AG09309 (cell line): Measurements from ENCODE around the gene CHCHD3.

ENCODE experiments used
- DNase-seq: peaks from one replicate; pipeline ENCODE4 v3.0.0-alpha.2; 2010; ENCODE audit warnings: low read depth
- H3K4me3 ChIP-seq: 2 replicates; pipeline ENCODE4 v1.5.1; 2011; ENCODE audit warnings: mild to moderate bottlenecking, low read depth, low read length, moderate library complexity; ENCODE audit not compliant: control insufficient read depth
- TF ChIP-seq, protein P1 (sequence below): IDR thresholded peaks from 2 replicates; pipeline ENCODE4 v1.5.1; 2011; ENCODE audit warnings: mild to moderate bottlenecking, low read depth, low read length, inconsistent platforms; ENCODE audit not compliant: insufficient read depth, control insufficient read depth; ENCODE audit errors: missing control alignments

CHCHD3 gene

DNA sequence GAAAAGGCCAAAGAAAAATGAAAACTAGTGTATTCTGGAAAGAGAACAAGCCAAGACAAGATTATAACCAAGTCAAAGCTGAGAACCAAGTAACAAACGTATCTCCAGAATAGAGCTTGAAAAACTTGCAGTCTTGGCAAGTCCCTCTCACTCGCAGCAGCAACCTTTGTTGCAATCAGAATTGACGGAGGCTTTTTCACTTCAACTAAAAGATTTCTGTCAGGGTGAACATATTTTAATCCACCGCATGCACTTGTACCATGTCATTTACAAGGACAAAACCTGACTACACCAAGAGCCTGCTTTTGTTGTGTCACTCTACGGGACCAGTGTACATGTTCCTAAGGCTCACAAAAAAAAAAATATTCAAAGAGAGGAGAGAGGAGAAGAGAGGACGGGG, 122.0 kb downstream of the CHCHD3 start:
- TF ChIP-seq, protein P1, sequence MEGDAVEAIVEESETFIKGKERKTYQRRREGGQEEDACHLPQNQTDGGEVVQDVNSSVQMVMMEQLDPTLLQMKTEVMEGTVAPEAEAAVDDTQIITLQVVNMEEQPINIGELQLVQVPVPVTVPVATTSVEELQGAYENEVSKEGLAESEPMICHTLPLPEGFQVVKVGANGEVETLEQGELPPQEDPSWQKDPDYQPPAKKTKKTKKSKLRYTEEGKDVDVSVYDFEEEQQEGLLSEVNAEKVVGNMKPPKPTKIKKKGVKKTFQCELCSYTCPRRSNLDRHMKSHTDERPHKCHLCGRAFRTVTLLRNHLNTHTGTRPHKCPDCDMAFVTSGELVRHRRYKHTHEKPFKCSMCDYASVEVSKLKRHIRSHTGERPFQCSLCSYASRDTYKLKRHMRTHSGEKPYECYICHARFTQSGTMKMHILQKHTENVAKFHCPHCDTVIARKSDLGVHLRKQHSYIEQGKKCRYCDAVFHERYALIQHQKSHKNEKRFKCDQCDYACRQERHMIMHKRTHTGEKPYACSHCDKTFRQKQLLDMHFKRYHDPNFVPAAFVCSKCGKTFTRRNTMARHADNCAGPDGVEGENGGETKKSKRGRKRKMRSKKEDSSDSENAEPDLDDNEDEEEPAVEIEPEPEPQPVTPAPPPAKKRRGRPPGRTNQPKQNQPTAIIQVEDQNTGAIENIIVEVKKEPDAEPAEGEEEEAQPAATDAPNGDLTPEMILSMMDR, result no peak
- no peak overlapping the region for H3K4me3 ChIP-seq
- no peak for DNase-seq

- TF ChIP-seq, protein P1, result no peak
These were observed 125.3 kb downstream of the CHCHD3 start for GRCh38 chr7:132956556-132956955.

DNA sequence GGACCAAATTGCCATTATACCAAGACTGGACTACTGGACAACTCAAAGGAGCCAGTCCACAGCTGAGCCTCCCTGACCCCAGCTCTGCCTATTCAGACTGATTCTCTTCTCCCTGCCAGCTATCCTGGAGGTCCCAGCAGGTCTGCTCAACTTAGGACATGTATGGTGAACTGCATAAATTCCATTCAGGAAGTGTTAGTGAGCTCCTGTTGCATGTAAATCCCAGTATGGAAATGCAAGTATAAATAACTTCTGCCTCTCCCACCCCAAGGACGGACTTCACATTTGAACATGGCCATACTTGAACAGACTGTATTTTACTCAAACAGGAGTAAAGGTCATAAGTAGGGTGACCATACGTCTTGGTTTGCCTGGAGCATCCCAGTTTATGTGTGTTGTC, 128.4 kb downstream of the CHCHD3 start:
- TF ChIP-seq, protein P1, result no peak
- no peak overlapping the region for H3K4me3 ChIP-seq
- DNase-seq, result no peak

More at GRCh38 chr7:132956556-132956955, 125.3 kb downstream of the CHCHD3 start:
- no peak overlapping the region for H3K4me3 ChIP-seq
- DNase-seq, result no peak

GRCh38 chr7:132950725-132951124, 131.2 kb downstream of the CHCHD3 start:
- DNase-seq, result no peak
- TF ChIP-seq, protein P1, result no peak
- no peak overlapping the region for H3K4me3 ChIP-seq

GRCh38 chr7:132947011-132947410, 134.9 kb downstream of the CHCHD3 start:
- no peak for DNase-seq
- H3K4me3 ChIP-seq, result no peak overlapping the region
- TF ChIP-seq, protein P1, result no peak

GRCh38 chr7:132944774-132945173, 137.1 kb downstream of the CHCHD3 start:
- TF ChIP-seq, protein P1, result no peak
- no peak overlapping the region for H3K4me3 ChIP-seq
- no peak for DNase-seq

DNA sequence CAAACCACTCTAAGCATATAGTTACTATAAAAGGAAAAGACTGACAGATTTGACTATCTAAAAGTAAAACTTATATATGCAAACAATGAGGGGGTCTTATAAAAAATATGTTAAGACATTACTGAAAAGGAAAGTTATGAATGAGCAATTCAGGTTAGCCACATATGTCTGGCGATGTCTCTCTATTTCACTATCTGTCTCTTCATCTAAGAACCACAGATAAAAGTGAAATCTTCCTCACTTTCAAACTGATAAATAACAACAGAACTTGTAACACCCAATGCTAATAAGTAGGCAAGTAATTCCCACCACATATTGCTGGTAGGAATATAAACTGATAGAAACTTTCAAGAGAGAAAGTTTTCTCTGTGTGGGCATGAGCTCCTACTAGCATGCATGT, 138.2 kb downstream of the CHCHD3 start:
- TF ChIP-seq, protein P1, result no peak
- no peak for DNase-seq
- no peak overlapping the region for H3K4me3 ChIP-seq
